ENCODE results near the gene TOMM20L. TPM values are rescaled to one million over a fixed set of nuclear protein-coding genes. Genes with fewer than 3 reads are reported as not detected.

TOMM20L gene
- total and polyA plus RNA-seq, 2 of the 13 experiments (the other 11 are each of a cell fraction or from before 2014, with no cell fraction given), result 0.46 TPM; not detected in 1

- no peak for TF ChIP-seq DMTF1 (CRISPR knock-in tag; IDR thresholded peaks at IDR 0.05)
- TF ChIP-seq TRIM24 (CRISPR knock-in tag; IDR thresholded peaks at IDR 0.05), result no peak
- peak; percentile 44; the same call in 1 of the 2 replicates for TF ChIP-seq KLF12 (CRISPR knock-in tag; IDR thresholded peaks at IDR 0.05; ENCODE audit: borderline replicate concordance)
- TF ChIP-seq NFIC (IDR thresholded peaks at IDR 0.05; ENCODE audit: low read length), result no peak
- TF ChIP-seq PLRG1 (conservative IDR thresholded peaks at IDR 0.05), result no peak
- no peak for TF ChIP-seq GZF1 (CRISPR knock-in tag; IDR thresholded peaks at IDR 0.05)
- no peak for TF ChIP-seq ZNF550 (CRISPR knock-in tag; IDR thresholded peaks at IDR 0.05; ENCODE audit: borderline replicate concordance)
- TF ChIP-seq ZMYM2 (CRISPR knock-in tag; IDR thresholded peaks at IDR 0.05), result peak; percentile 51; the same call in 1 of the 2 replicates
- no peak for TF ChIP-seq ZNF841 (CRISPR knock-in tag; IDR thresholded peaks at IDR 0.05; ENCODE audit: borderline replicate concordance)
- TF ChIP-seq SATB2 (CRISPR knock-in tag; IDR thresholded peaks at IDR 0.05), result no peak
- no peak; the same call in 1 of the 2 replicates for TF ChIP-seq ZNF850 (CRISPR knock-in tag; conservative IDR thresholded peaks at IDR 0.05)
- no peak for TF ChIP-seq ZNF335 (CRISPR knock-in tag; IDR thresholded peaks at IDR 0.05)
- TF ChIP-seq TBP (CRISPR knock-in tag; IDR thresholded peaks at IDR 0.05), result no peak
- peak; percentile 57; the same call in 1 of the 2 replicates for TF ChIP-seq ZSCAN31 (CRISPR knock-in tag; IDR thresholded peaks at IDR 0.05; ENCODE audit: low read depth)
- TF ChIP-seq ZNF121 (CRISPR knock-in tag; IDR thresholded peaks at IDR 0.05), result no peak
- TF ChIP-seq ZNF232 (CRISPR knock-in tag; IDR thresholded peaks at IDR 0.05; ENCODE audit: borderline replicate concordance), result peak; percentile 20; the same call in 1 of the 2 replicates
- TF ChIP-seq BORCS8-MEF2B (CRISPR knock-in tag; IDR thresholded peaks at IDR 0.05), result no peak
- no peak; the same call in 1 of the 2 replicates for TF ChIP-seq ZBTB43 (CRISPR knock-in tag; conservative IDR thresholded peaks at IDR 0.05)
- no peak for TF ChIP-seq MBNL3 (CRISPR knock-in tag; conservative IDR thresholded peaks at IDR 0.05)
- no peak for TF ChIP-seq ZNF296 (CRISPR knock-in tag; conservative IDR thresholded peaks at IDR 0.05)
- peak; percentile 91 for TF ChIP-seq SP140L (CRISPR knock-in tag; IDR thresholded peaks at IDR 0.05; ENCODE audit: borderline replicate concordance)
- TF ChIP-seq CHD4 (IDR thresholded peaks at IDR 0.05; ENCODE audit: borderline replicate concordance, low read length), result peak; percentile 98
- TF ChIP-seq HMG20A (CRISPR knock-in tag; IDR thresholded peaks at IDR 0.05; ENCODE audit: borderline replicate concordance), result no peak
- no peak for TF ChIP-seq NR2C2 (CRISPR knock-in tag; IDR thresholded peaks at IDR 0.05; ENCODE audit: borderline replicate concordance)
- TF ChIP-seq ZNF574 (CRISPR knock-in tag; IDR thresholded peaks at IDR 0.05), result 0 out of 2 replicates have a peak, but pooled peaks have one; percentile 43
- peak; percentile 92 for TF ChIP-seq KAT8 (CRISPR knock-in tag; IDR thresholded peaks at IDR 0.05)
These were observed 31.8 kb downstream of the TOMM20L start, which contains the start of the genes KIAA0586 and TIMM9 (continued) for GRCh38 chr14:58427281-58428117.

Data from HepG2 (cell line).